Mucosa of descending colon (tissue), 3 donors: ENCODE measurements around the gene SPANXA1. TPM values are rescaled to one million over a fixed set of nuclear protein-coding genes. Genes with fewer than 3 reads are reported as not detected.
"Not testable (repeated sequence)": the region's sequence is repeated elsewhere in the genome, so short reads cannot be mapped to it uniquely, and the experiment has no call there.

ENCODE experiments used
- ATAC-seq: fragments of 200-7000 bp; cut with Tn5 transposase; one replicate; pipeline ENCODE4 v1.9.1; 2020; ENCODE audit warnings: mild to moderate bottlenecking, moderate library complexity
- DNase-seq, 3 donors: peaks; one replicate each; pipeline ENCODE4 v3.0.0-alpha.2; 2020
- H3K36me3 ChIP-seq: fragments of 200-600 bp; one replicate; pipeline ENCODE4 v1.8.0; 2021; ENCODE audit warnings: low read depth, mild to moderate bottlenecking
- H3K4me1 ChIP-seq: fragments of 200-600 bp; one replicate; pipeline ENCODE4 v1.8.0; 2021; ENCODE audit warnings: low read depth, mild to moderate bottlenecking
- H3K4me3 ChIP-seq: fragments of 200-600 bp; one replicate; pipeline ENCODE4 v1.8.0; 2021; ENCODE audit warnings: mild to moderate bottlenecking
- H3K9me3 ChIP-seq: fragments of 200-600 bp; one replicate; pipeline ENCODE4 v1.8.0; 2021; ENCODE audit warnings: mild to moderate bottlenecking
- intact Hi-C, 2 donors: fragments of 100-400 bp; cut with DNase I in 1 of 2; cut with micrococcal nuclease in 1 of 2; formaldehyde crosslinking; loops; one replicate each; pipeline versions ENCODE4 v1.11.0 to v1.11.1; 2022; cut with DNase I, micrococcal nuclease
- long read RNA-seq, 2 donors: library from polyadenylated mRNA; unstranded; transcript quantifications; one replicate each; pipeline ENCODE4 v2.0.0, GENCODE V29; 2019 to 2021
- total RNA-seq, 3 donors: library from RNA; stranded (reverse); fragmentation: NEBNext Ultra II Directional in 2 of 3; extraction: Animal tissue kit (Norgen Biotek cat#: 25700) in 2 of 3; gene quantifications; one replicate each; pipeline versions ENCODE4 v1.2.1 to v1.2.4, GENCODE V29; 2021 to 2023
- TF ChIP-seq, protein P1 (sequence below): fragments of 200-600 bp; IDR thresholded peaks from one replicate; pipeline ENCODE4 v1.8.0; 2022; ENCODE audit warnings: antibody characterized with exemption, mild to moderate bottlenecking
- donor health status: DM: no; HTN: no; CAD: no; lungs with moderate emphysema.
- donor health status: DM: no; HTN: no; CAD: no.
- donor health status: DM: no; HTN: yes; CAD: no.

SPANXA1 gene
- not detected for total RNA-seq
- long read RNA-seq, donor 1, result 0 reads
- long read RNA-seq, donor 2, result 0 reads

GRCh38 chrX:141584638-141585037 is at the start of gene SPANXA1:
Gene SPANXA1 (minus strand): TSS chrX:141584738. CDS start chrX:141584678, 60 bp downstream.
- DNase-seq, H3K4me1 ChIP-seq, ATAC-seq, H3K36me3 ChIP-seq, H3K9me3 ChIP-seq, H3K4me3 ChIP-seq, intact Hi-C loops: not testable (repeated sequence)

DNA sequence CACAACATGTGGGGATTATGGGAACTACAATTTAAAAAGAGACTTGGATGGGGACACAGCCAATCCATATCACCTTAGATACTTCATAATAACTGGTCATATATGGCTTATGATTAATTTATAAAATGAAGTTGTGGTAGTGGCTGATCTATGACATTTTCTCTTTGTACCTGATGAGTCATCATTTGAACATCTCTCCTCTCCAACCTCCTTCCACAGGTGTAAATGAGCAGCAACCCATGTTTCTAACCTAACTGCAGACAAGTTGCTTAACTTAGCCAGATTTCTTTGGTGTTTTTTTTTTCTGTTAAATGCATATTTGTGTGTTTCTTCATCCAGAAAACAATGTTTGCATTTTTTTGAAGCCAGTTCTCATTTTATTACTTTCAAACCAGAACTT is 47.6 kb upstream of the SPANXA1 start:
- Histone ChIP-seq H3K4me3 (no peak overlapping the region), H3K36me3 (no peaks in the 10 kb centered on the region), H3K9me3 (peaks cover 3% of the 10 kb centered on the region), H3K4me1 (no peaks in the 10 kb centered on the region)
- intact Hi-C loops, result no loop called here
- ATAC-seq, result no peak
- DNase-seq, result no peak
- TF ChIP-seq, protein P1, sequence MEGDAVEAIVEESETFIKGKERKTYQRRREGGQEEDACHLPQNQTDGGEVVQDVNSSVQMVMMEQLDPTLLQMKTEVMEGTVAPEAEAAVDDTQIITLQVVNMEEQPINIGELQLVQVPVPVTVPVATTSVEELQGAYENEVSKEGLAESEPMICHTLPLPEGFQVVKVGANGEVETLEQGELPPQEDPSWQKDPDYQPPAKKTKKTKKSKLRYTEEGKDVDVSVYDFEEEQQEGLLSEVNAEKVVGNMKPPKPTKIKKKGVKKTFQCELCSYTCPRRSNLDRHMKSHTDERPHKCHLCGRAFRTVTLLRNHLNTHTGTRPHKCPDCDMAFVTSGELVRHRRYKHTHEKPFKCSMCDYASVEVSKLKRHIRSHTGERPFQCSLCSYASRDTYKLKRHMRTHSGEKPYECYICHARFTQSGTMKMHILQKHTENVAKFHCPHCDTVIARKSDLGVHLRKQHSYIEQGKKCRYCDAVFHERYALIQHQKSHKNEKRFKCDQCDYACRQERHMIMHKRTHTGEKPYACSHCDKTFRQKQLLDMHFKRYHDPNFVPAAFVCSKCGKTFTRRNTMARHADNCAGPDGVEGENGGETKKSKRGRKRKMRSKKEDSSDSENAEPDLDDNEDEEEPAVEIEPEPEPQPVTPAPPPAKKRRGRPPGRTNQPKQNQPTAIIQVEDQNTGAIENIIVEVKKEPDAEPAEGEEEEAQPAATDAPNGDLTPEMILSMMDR, result no peak

- Histone ChIP-seq H3K4me3 (no peak overlapping the region), H3K4me1 (no peaks in the 10 kb centered on the region), H3K36me3 (no peaks in the 10 kb centered on the region), H3K9me3 (peaks cover 3% of the 10 kb centered on the region)
- intact Hi-C loops, result no loop called here
- DNase-seq (no peak), ATAC-seq (no peak)
- TF ChIP-seq, protein P1, result no peak
Observed at GRCh38 chrX:141619336-141619735, 34.8 kb upstream of the SPANXA1 start.

DNA sequence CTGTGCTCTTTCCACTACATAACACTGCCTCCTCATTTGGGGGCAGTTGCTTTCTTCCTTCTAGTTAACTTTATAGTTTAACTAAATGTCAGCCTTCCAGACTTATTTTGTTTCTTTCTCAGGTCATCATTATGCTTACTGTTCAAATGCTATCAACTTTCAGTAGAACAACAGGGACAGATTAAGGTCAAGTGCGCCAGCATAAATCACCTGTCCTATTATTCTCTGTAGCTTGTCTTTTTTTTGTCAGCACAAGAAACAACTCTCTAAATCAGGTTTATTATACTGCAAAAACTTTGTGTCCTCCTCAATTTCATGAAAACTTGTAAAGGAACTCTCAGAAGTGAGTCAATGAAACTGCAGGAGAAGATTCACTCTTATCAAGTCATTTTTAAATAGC is 24.6 kb upstream of the SPANXA1 start:
- Histone ChIP-seq H3K36me3 (no peaks in the 10 kb centered on the region), H3K9me3 (no peaks in the 10 kb centered on the region), H3K4me1 (no peaks in the 10 kb centered on the region), H3K4me3 (no peak overlapping the region)
- TF ChIP-seq, protein P1, result no peak
- no peak for DNase-seq
- intact Hi-C loops, result no loop called here
- no peak for ATAC-seq

DNA sequence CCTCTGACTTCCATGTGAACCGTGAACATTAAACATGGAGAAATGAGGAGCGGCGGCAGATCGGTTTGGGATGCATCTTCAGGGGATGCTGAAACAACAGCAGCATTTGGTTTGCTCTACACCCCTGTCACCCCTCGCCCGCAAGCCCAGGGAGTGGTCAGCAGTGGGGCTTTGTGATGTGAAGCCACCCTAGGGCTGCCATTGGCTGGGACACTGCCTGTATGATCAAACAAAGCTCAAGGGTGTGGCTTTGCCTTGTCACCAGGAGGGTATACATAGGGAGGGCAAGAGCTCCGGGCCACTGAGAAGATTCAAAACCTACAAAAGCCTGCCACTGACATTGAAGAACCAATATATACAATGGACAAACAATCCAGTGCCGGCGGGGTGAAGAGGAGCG is 4.9 kb upstream of the SPANXA1 start, which contains the start of gene SPANXA2:
SPANXA2 (plus strand) TSS at position 301 of the 400 bp plus-strand sequence; CDS start at position 361, 60 bp downstream.
- intact Hi-C loops, H3K4me3 ChIP-seq, H3K4me1 ChIP-seq, ATAC-seq, DNase-seq, H3K36me3 ChIP-seq, H3K9me3 ChIP-seq: not testable (repeated sequence)

DNA sequence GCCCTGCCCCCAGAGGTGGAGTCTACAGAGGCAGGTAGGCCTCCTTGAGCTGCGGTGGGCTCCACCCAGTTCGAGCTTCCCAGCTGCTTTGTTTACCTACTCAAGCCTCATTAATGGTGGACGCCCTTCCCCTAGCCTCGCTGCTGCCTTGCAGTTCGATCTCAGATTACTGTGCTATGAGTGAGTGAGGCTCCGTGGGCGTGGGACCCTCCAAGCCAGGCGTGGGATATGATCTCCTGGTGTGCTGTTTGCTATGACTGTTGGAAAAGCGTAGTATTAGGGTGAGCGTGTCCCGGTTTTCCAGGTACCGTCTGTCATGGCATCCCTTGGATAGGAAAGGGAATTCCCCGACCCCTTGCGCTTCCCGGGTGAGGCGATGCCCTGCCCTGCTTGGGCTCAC is 42.0 kb downstream of the SPANXA1 start:
- ATAC-seq, H3K36me3 ChIP-seq, H3K4me3 ChIP-seq, intact Hi-C loops, H3K9me3 ChIP-seq, H3K4me1 ChIP-seq: not testable (repeated sequence)
- peak in 1 of 3 donors; percentile 6 for DNase-seq

Other genes starting within 250 kb of the SPANXA1 start
- gene SPANXA2, start 5.0 kb upstream of the SPANXA1 start, total RNA-seq, result not detected
- gene SPANXD, start 114.0 kb upstream of the SPANXA1 start, total RNA-seq, result not detected